ENCODE results near the gene LENG1. TPM values are rescaled to one million over a fixed set of nuclear protein-coding genes. Genes with fewer than 3 reads are reported as not detected.

Gene LENG1
- total and polyA plus RNA-seq, 9 of the 15 experiments (the other 6 are each of a cell fraction or from before 2014, with no cell fraction given) = 0.30 to 10.5 (median 4.7) TPM

- TF ChIP-seq ZBTB11 (CRISPR knock-in tag; IDR thresholded peaks at IDR 0.05) (peak in 2 of 3 experiments; percentile 53 to 93; a peak in 3 of 6 replicates), RFX5 (IDR thresholded peaks at IDR 0.05; ENCODE audit: low read depth, low read length) (peak; percentile 72; the same call in 1 of the 2 replicates), CTBP1 (IDR thresholded peaks at IDR 0.05; ENCODE audit: borderline replicate concordance) (peak; percentile 44; the same call in 1 of the 2 replicates), ZNF57 (CRISPR knock-in tag; IDR thresholded peaks at IDR 0.05) (no peak), OTX1 (CRISPR knock-in tag; IDR thresholded peaks at IDR 0.05) (no peak), STAT5A (IDR thresholded peaks at IDR 0.05; ENCODE audit: borderline replicate concordance, low read length) (no peak), NRF1 (conservative IDR thresholded peaks at IDR 0.05 in 1 of 2, IDR thresholded peaks at IDR 0.05 in 1 of 2) (peak; percentile 98), RUNX1 (IDR thresholded peaks at IDR 0.05; ENCODE audit: low read depth) (peak; percentile 54; the same call in 1 of the 2 replicates), CREBBP (IDR thresholded peaks at IDR 0.05; ENCODE audit: low read depth, low read length) (no peak), ZNF175 (CRISPR knock-in tag; IDR thresholded peaks at IDR 0.05; ENCODE audit: low read depth) (no peak; the same call in 1 of the 2 replicates), JUND (IDR thresholded peaks at IDR 0.05; ENCODE audit: borderline replicate concordance, low read depth, low read length) (peak; percentile 22; the same call in 1 of the 2 replicates), JUND (tag; IDR thresholded peaks at IDR 0.05; ENCODE audit: borderline replicate concordance, low read depth, low read length) (no peak), NR1H2 (CRISPR knock-in tag; IDR thresholded peaks at IDR 0.05) (no peak), CREB1 (IDR thresholded peaks at IDR 0.05) (peak; percentile 76), CREB1 (CRISPR knock-in tag; IDR thresholded peaks at IDR 0.05) (peak; percentile 80), ARNT (IDR thresholded peaks at IDR 0.05) (no peak; a peak in 1 of 4 replicates), SOX6 (IDR thresholded peaks at IDR 0.05) (peak; percentile 31; the same call in 1 of the 2 replicates), ZBTB12 (CRISPR knock-in tag; IDR thresholded peaks at IDR 0.05) (peak; percentile 42; the same call in 1 of the 2 replicates)
Observed at GRCh38 chr19:54159352-54160181, at the start of gene LENG1 (continued).

Data from K562 (cell line).